Measurements from ENCODE around the gene FBLN2. TPM values are rescaled to one million over a fixed set of nuclear protein-coding genes. Genes with fewer than 3 reads are reported as not detected.

The FBLN2 gene
- total RNA-seq, 1 experiment from 2014 or later: 36.7 TPM

DNA sequence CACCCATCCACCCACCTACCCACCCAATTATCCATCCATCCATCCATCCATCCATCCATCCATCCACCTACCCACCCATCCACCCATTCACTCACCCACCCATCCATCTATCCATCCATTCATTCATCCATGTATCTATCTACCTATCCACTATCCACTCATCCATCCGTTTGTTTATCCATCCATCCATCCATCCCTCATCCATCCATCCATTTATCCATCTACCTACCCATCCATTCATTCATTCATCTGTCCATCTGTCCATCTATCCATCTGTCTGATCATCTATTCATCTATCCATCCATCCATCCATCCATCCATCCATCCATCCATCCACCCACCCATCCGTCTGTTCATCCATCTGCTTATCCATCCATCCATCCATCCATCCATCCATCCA lies 65.7 kb downstream of the FBLN2 start:
- Mint-ChIP-seq H3K27me3 (ENCODE audit: insufficient read depth, unreplicated experiment) (no peaks in the 10 kb centered on the region), H3K27ac (ENCODE audit: unreplicated experiment) (no peak overlapping the region), H3K4me1 (ENCODE audit: low read depth, unreplicated experiment) (no peaks in the 10 kb centered on the region), H3K9me3 (ENCODE audit: unreplicated experiment) (peaks cover 13% of the 10 kb centered on the region), H3K4me3 (ENCODE audit: unreplicated experiment) (no peak overlapping the region), H3K36me3 (ENCODE audit: insufficient read depth, unreplicated experiment) (no peaks in the 10 kb centered on the region)
- Histone ChIP-seq H3K4me1 (no peaks in the 10 kb centered on the region), H3K36me3 (ENCODE audit: control insufficient read depth, insufficient read depth, low read length) (no peaks in the 10 kb centered on the region), H3K9me3 (no peaks in the 10 kb centered on the region), H3K27me3 (replicated peaks; ENCODE audit: control insufficient read depth, insufficient read depth, low read length) (no peaks in the 10 kb centered on the region), H3K4me3 (ENCODE audit: low read depth, low read length) (no peak overlapping the region)
- TF ChIP-seq, protein P1, sequence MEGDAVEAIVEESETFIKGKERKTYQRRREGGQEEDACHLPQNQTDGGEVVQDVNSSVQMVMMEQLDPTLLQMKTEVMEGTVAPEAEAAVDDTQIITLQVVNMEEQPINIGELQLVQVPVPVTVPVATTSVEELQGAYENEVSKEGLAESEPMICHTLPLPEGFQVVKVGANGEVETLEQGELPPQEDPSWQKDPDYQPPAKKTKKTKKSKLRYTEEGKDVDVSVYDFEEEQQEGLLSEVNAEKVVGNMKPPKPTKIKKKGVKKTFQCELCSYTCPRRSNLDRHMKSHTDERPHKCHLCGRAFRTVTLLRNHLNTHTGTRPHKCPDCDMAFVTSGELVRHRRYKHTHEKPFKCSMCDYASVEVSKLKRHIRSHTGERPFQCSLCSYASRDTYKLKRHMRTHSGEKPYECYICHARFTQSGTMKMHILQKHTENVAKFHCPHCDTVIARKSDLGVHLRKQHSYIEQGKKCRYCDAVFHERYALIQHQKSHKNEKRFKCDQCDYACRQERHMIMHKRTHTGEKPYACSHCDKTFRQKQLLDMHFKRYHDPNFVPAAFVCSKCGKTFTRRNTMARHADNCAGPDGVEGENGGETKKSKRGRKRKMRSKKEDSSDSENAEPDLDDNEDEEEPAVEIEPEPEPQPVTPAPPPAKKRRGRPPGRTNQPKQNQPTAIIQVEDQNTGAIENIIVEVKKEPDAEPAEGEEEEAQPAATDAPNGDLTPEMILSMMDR (IDR thresholded peaks at IDR 0.05; ENCODE audit: insufficient read depth in 1 of 2, low read depth in 1 of 2, low read length in 1 of 2, severe bottlenecking in 1 of 2, unreplicated experiment in 1 of 2): no peak
- DNase-seq: no peak
- ChIA-PET CTCF (no interaction called here), POLR2A (no interaction called here)
- intact Hi-C loops (cut with micrococcal nuclease; ENCODE audit: unreplicated experiment): no loop called here
- BruUV-seq (replicated peaks): no TSS peak

DNA sequence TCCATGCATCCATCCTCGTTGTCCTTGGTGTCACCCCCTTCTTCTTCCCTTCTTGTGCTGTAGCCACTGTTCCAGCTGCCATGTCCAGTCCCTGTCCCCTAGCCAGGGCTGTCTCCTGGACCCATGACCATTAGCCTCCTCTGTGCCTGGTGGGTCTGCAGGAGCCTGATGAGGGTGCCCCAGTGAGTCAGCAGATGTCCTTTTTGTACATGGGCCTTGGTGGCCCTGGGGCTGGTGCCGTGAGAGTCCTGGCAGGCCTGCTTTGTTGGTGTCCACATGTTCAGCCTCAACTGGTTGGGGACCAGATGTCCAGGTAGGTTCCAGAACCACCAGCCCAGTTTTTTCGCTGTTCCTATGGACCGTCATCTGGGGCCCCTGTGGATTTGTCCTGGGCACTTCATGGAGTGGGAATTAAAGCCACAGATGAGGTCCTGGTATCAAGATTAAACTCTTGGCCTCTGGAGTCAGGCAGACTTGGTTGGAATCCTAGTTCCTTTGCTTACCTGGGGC lies 66.1 kb downstream of the FBLN2 start:
- Mint-ChIP-seq H3K9me3 (ENCODE audit: unreplicated experiment) (peaks cover 13% of the 10 kb centered on the region), H3K27ac (ENCODE audit: unreplicated experiment) (no peak overlapping the region), H3K4me3 (ENCODE audit: unreplicated experiment) (no peak overlapping the region), H3K36me3 (ENCODE audit: insufficient read depth, unreplicated experiment) (no peaks in the 10 kb centered on the region), H3K27me3 (ENCODE audit: insufficient read depth, unreplicated experiment) (no peaks in the 10 kb centered on the region), H3K4me1 (ENCODE audit: low read depth, unreplicated experiment) (no peaks in the 10 kb centered on the region)
- H3K36me3 ChIP-seq (ENCODE audit: control insufficient read depth, insufficient read depth, low read length): no peaks in the 10 kb centered on the region
- BruUV-seq (replicated peaks): no TSS peak
- ChIA-PET CTCF (no interaction called here), POLR2A (no interaction called here)
- H3K4me3 ChIP-seq (ENCODE audit: low read depth, low read length): no peak overlapping the region
- TF ChIP-seq, protein P1 (IDR thresholded peaks at IDR 0.05; ENCODE audit: insufficient read depth in 1 of 2, low read depth in 1 of 2, low read length in 1 of 2, severe bottlenecking in 1 of 2, unreplicated experiment in 1 of 2): no peak
- H3K4me1 ChIP-seq: no peaks in the 10 kb centered on the region
- DNase-seq: no peak
- intact Hi-C loops (cut with micrococcal nuclease; ENCODE audit: unreplicated experiment): no loop called here
- no peaks in the 10 kb centered on the region for H3K27me3 ChIP-seq (replicated peaks; ENCODE audit: control insufficient read depth, insufficient read depth, low read length)
- H3K9me3 ChIP-seq: no peaks in the 10 kb centered on the region

DNA sequence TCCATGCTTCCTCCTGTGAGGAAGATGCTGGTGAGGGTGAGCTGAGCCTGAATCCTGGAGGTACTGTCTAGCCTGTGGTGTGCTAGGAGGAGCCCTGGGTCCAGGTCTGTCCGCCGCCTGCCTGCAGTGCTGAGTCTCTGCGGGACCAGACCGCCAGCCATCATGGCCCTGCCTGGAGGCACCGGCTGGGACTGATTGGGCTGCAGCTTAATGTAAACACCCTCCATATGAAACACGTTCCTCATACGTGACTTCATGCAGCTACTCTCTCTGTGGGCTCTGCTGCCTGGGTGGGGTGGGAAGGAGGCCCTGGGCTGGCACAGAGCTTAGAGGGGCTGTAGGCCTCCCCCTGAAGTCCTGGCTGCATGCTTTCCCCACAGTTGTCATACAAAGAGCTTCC lies 67.4 kb downstream of the FBLN2 start:
- H3K4me3 ChIP-seq (ENCODE audit: low read depth, low read length): no peak overlapping the region
- ChIA-PET CTCF (no interaction called here), POLR2A (no interaction called here)
- H3K4me3 Mint-ChIP-seq (ENCODE audit: unreplicated experiment): no peak overlapping the region
- no peak for DNase-seq
- no peaks in the 10 kb centered on the region for H3K27me3 Mint-ChIP-seq (ENCODE audit: insufficient read depth, unreplicated experiment)
- intact Hi-C loops (cut with micrococcal nuclease; ENCODE audit: unreplicated experiment): no loop called here
- no peaks in the 10 kb centered on the region for H3K4me1 ChIP-seq
- no peaks in the 10 kb centered on the region for H3K4me1 Mint-ChIP-seq (ENCODE audit: low read depth, unreplicated experiment)
- H3K9me3 ChIP-seq: no peaks in the 10 kb centered on the region
- no peak overlapping the region for H3K27ac Mint-ChIP-seq (ENCODE audit: unreplicated experiment)
- no peaks in the 10 kb centered on the region for H3K36me3 ChIP-seq (ENCODE audit: control insufficient read depth, insufficient read depth, low read length)
- no TSS peak for BruUV-seq (replicated peaks)
- TF ChIP-seq, protein P1 (IDR thresholded peaks at IDR 0.05; ENCODE audit: insufficient read depth in 1 of 2, low read depth in 1 of 2, low read length in 1 of 2, severe bottlenecking in 1 of 2, unreplicated experiment in 1 of 2): no peak
- H3K36me3 Mint-ChIP-seq (ENCODE audit: insufficient read depth, unreplicated experiment): no peaks in the 10 kb centered on the region
- H3K27me3 ChIP-seq (replicated peaks; ENCODE audit: control insufficient read depth, insufficient read depth, low read length): no peaks in the 10 kb centered on the region
- H3K9me3 Mint-ChIP-seq (ENCODE audit: unreplicated experiment): peaks cover 13% of the 10 kb centered on the region
